GM10266 (cell line): ENCODE measurements around the gene AMOTL1.
"Not testable (repeated sequence)": the region's sequence is repeated elsewhere in the genome, so short reads cannot be mapped to it uniquely, and the experiment has no call there.

ENCODE experiments used
- DNase-seq: peaks from one replicate; pipeline ENCODE4 v3.0.0; 2012; ENCODE audit errors: extremely low spot score
- CTCF ChIP-seq: IDR thresholded peaks from 2 replicates; pipeline ENCODE4 v1.5.1; 2012; ENCODE audit warnings: mild to moderate bottlenecking, low read depth; ENCODE audit not compliant: control insufficient read depth, insufficient read depth; ENCODE audit errors: missing control alignments

The AMOTL1 gene

DNA sequence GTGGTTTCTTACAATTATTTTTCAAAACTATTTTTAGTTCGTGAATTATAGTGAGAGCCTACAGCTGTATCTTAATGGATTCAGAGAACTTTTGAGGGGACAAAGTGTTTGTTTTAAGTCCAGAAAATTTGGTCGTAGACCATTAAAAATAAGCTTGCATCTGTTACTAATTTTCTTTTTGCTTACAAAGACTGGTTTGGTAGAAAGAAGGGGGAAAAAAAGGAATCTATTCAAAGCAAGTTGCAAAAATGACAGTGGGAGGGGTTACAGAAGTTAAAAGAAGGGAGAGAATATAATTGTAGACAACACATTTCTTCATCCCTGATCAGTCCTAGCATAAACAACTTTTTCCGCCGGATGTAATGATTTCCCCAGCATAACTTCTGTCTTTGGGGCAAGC lies 72.1 kb downstream of the AMOTL1 start:
- DNase-seq, result no peak
- no peak for TF ChIP-seq CTCF

- DNase-seq, result no peak
- no peak for TF ChIP-seq CTCF
Observed at GRCh38 chr11:94844031-94844430, 75.9 kb downstream of the AMOTL1 start.

GRCh38 chr11:94845622-94846021 lies 77.5 kb downstream of the AMOTL1 start:
- TF ChIP-seq CTCF, result no peak
- DNase-seq, result no peak

DNA sequence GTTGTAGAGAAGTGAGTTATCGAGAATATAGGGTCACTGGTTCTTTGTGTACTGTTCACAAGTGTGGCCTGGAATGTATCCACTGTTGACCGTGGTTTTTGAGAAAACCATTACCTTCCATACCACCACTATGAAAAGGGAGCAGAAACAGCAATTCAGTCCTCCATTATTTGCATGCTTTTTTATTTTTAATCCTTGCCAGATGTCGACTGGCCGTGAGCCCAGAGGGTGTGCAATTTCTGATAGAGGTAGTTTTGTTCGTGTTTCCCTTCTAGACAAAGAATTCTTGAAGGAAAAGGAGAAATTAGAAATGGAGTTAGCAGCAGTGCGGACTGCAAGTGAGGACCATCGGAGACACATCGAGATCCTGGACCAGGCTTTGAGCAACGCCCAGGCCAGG lies 81.7 kb downstream of the AMOTL1 start:
- TF ChIP-seq CTCF, result no peak
- no peak for DNase-seq

- DNase-seq, result no peak
- TF ChIP-seq CTCF, result no peak
Observed at GRCh38 chr11:94851864-94852636, 83.9 kb downstream of the AMOTL1 start.

DNA sequence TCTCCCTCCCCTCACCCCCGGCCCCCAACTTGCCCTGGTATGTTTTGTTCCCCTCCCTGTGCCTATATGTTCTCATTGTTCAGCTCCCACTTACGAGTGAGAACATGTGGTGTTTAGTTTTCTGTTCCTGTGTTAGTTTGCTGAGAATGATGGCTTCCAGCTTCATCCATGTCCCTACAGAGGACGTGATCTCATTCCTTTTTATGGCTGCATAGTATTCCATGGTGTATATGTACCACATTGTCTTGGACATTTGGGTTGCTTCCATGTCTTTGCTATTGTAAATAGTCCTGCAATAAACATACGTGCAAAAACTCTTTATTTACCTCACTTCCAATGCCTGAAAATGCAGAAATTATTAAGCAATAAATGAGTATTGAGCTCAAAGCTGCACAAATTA lies 85.1 kb downstream of the AMOTL1 start:
- not testable (repeated sequence) for DNase-seq

- TF ChIP-seq CTCF, result no peak
- DNase-seq, result no peak
Observed at GRCh38 chr11:94853836-94854235, 85.7 kb downstream of the AMOTL1 start.
